GM12892 (cell line): ENCODE measurements around the gene STARD7.

ENCODE experiments used
- POLR2A ChIP-seq: IDR thresholded peaks from 2 replicates; pipeline ENCODE4 v1.6.1; 2011; ENCODE audit warnings: low read depth, low read length, control low read depth
- POLR2AphosphoS5 ChIP-seq: IDR thresholded peaks from 2 replicates; pipeline ENCODE4 v1.6.1; 2011; ENCODE audit warnings: low read depth, low read length, control low read depth
- TAF1 ChIP-seq: IDR thresholded peaks from 2 replicates; pipeline ENCODE4 v1.6.1; 2011; ENCODE audit warnings: low read depth, mild to moderate bottlenecking, control low read depth, low read length, borderline replicate concordance

DNA sequence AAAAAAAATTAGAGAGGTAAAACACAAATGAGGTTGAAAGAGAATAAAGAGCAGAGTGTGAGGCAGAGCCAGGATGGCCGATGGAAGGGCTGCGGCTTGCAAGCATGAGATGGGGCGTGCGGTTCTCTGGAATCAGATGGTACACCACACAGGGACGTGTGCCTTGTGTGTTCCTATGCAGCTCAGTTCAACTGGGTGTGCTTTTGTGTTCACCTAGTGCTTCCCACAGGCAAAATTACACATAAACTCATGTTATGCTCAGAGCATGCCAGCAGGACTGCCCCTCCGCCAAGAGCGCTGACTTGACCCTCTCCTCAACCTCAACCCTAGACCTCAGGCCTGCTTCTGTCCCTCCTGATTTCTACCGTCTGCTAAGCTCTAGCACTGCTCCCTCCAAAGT is 24.4 kb downstream of the STARD7 start:
- TF ChIP-seq POLR2A (peak; percentile 50), TAF1 (no peak), POLR2AphosphoS5 (peak; percentile 63)
